Activated T-cell treated with anti-CD3 and anti-CD28 coated beads for 48 hours (primary cell): Measurements from ENCODE around the gene TEX14.

ENCODE experiments used
- DNase-seq: peaks from one replicate; pipeline ENCODE4 v3.0.0-alpha.2; 2020; ENCODE audit warnings: low read depth

The TEX14 gene, protein sequence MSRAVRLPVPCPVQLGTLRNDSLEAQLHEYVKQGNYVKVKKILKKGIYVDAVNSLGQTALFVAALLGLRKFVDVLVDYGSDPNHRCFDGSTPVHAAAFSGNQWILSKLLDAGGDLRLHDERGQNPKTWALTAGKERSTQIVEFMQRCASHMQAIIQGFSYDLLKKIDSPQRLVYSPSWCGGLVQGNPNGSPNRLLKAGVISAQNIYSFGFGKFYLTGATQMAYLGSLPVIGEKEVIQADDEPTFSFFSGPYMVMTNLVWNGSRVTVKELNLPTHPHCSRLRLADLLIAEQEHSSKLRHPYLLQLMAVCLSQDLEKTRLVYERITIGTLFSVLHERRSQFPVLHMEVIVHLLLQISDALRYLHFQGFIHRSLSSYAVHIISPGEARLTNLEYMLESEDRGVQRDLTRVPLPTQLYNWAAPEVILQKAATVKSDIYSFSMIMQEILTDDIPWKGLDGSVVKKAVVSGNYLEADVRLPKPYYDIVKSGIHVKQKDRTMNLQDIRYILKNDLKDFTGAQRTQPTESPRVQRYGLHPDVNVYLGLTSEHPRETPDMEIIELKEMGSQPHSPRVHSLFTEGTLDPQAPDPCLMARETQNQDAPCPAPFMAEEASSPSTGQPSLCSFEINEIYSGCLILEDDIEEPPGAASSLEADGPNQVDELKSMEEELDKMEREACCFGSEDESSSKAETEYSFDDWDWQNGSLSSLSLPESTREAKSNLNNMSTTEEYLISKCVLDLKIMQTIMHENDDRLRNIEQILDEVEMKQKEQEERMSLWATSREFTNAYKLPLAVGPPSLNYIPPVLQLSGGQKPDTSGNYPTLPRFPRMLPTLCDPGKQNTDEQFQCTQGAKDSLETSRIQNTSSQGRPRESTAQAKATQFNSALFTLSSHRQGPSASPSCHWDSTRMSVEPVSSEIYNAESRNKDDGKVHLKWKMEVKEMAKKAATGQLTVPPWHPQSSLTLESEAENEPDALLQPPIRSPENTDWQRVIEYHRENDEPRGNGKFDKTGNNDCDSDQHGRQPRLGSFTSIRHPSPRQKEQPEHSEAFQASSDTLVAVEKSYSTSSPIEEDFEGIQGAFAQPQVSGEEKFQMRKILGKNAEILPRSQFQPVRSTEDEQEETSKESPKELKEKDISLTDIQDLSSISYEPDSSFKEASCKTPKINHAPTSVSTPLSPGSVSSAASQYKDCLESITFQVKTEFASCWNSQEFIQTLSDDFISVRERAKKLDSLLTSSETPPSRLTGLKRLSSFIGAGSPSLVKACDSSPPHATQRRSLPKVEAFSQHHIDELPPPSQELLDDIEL (N-terminal part only)

DNA sequence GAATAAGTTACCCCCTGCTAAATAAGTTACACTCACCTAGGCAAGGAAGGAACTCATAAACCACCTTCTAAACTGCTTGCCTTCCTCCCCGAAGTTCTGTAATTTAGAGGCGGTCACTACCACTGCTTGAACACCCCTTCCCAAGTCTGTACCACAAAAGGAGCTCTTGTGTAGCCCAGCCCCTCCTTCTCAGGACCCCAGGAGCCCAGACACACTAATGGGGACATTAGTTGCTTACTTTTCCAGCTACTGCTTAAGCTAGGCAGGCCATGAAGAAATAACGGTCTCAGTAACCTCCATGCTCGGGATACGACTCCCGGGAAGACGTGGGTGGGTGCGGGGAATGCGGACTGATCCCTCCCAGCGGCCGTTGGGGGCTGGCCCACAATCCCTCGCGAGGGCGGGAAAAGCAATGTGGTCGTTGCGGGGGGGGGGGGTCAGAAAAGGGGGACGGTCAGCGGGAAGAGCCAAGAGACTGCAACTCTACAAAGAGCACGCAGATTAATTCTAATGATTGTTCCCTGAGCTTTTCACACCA lies at the start of gene TEX14:
Gene TEX14, minus strand, starts transcription at position 345 of the 538 bp plus-strand sequence. CDS start 40,044 bp downstream, outside the sequence.
- no peak for DNase-seq

DNA sequence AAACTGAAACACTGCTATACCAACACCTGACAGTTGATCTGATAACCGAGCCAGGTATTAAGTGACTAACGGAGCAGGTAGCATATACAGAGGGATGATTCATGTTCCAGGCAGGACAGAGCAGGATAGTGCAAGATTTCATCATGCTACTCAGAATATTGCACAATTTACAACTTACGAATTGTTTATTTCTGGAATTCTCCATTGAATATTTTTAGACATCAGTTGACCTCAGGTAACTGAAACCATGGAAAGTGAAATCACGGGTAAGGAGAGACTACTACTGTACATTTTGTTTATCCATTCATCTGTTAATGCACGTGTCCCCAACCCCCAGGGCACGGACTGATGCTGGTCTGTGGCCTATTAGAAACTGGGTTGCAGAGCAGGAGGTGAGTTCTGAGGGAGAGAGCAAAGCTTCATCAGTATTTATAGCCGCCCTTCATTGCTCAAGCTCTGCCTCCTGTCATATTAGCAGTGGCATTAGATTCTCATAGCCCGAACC lies 49.3 kb upstream of the TEX14 start:
- DNase-seq, result no peak

DNA sequence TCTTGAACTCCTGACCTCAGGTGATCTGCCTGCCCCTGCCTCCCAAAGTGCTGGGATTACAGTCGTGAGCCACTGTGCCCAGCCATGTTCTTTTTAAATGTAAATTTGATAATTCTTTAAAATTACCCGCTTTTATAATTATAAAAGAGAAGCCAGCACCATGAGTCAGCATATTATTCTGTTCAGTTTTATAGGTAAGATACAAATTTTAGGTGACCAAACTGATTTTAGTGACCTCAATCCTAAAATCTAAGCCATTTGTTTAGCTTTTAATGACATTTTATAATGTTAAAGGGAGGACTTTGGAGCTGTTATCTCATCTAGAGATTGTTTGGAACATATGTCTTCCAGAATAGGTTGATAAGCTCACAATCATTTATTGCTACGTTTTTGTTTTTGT lies 43.0 kb upstream of the TEX14 start:
- DNase-seq, result no peak

DNA sequence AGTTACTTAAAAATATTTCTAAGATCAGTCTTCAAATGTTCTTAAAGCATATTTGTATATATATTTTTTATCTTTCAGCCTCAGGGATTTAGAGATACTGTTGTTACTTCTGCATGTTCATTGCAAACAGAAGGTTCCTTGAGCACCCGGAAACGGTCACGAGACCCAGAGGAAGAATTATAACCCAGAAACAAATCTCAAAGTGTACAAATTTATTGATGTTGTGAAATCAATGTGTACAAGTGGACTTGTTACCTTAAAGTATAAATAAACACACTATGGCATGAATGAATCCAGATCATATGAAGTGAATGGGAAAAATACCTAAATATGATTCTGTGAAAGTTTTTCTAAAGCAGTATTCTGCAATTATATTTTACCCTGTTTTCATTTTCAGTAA lies 42.2 kb upstream of the TEX14 start:
- DNase-seq, result no peak

DNA sequence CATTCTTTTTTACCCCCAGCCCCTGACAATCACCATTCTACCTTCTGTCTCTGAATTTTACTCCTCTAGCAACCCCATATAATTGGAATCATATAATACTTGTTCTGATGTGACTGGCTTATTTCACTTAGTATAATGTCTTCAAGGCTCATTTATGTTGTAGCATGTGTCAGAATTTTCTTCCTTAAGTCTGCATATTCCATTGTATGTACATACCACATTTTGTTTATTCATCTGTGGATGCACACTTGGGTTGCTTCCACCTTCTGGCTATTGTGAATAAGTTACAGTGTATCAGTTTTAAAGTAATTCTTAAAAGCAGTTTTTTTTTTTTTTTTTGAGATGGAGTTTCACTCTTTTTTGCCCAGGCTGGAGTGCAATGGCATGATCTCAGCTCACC lies 39.1 kb upstream of the TEX14 start:
- no peak for DNase-seq

DNA sequence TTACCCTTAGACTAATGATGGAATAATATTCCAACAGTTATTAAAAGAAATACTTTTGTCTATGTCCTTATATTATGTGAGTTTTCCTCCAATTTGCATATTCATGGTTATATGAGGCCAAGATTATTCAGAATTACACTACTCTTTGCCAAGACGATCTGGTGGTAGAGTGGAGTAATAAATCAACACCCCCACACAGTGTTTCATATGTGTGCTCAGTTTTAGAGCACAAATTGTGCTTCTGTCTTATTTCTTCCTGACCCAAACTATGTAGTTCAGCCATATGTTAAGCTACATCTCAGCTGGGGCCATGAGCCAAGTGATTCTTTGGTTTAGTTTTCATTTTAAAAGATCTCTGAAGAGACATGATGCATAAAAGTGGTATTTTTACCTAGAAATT lies 37.0 kb upstream of the TEX14 start:
- no peak for DNase-seq

DNA sequence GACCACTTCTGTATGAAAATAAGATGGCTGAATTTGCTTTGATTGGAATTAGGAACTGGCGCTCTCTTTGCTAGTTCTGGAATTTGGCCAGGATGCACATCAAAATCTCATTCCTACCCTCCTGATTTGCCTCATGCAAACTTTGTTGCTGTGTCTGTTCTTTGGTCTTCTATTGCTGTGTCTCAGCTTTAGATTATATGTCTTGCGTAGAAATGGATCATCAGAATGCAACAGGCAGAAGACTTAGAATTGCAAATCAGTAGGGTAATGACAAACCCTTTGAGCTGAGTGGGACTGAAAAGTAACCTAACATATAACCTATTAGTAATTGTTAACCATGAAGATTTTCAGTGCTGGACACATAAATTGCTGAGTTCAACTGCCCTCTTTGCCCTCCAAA lies 30.9 kb upstream of the TEX14 start:
- DNase-seq, result no peak

DNA sequence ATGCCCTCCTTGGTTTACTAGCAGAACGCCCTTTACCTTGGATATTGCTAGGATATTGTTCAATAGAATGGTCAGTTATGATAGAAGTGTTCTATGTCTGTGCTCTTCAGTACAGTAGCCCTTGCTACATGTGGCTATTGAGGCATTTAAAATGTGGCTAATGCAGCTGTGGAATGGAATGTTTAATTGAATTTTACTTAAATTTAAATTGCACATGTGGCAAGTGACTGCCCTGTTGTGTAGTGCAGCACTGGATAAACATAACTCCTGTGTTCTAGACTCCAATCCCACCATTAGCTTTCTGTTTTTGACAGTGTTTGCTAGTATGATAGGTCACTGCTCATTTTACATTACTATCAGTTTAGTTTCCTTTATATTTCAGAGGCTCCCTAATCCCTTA lies 30.4 kb upstream of the TEX14 start:
- no peak for DNase-seq

DNA sequence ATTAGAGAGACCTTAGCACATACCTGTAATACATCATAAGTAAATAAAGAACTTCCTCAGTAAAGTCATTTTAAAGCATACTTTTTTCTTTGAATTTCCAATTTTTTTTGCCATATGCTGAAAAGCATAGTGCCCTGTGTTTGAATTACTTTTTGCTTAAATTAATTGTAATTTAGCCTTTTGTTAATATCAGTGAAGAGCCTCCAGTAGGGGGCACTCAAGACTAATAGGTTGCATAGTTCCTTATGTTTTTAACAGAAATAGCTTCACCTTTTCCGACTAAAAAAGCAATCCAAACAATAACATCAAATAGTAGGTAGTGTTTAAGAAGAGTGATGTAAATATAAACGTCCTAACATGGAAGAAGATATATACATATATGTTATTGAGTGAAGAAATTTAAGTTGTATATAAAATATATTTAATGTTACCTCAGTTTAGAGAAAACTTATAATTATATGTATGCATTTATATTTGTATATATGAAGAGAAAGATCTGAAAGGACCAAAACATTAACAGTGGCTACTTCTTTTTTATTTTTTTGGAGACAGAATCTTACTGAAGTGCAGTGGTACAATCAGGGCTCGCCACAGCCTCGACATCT lies 19.2 kb upstream of the TEX14 start:
- DNase-seq, result no peak

DNA sequence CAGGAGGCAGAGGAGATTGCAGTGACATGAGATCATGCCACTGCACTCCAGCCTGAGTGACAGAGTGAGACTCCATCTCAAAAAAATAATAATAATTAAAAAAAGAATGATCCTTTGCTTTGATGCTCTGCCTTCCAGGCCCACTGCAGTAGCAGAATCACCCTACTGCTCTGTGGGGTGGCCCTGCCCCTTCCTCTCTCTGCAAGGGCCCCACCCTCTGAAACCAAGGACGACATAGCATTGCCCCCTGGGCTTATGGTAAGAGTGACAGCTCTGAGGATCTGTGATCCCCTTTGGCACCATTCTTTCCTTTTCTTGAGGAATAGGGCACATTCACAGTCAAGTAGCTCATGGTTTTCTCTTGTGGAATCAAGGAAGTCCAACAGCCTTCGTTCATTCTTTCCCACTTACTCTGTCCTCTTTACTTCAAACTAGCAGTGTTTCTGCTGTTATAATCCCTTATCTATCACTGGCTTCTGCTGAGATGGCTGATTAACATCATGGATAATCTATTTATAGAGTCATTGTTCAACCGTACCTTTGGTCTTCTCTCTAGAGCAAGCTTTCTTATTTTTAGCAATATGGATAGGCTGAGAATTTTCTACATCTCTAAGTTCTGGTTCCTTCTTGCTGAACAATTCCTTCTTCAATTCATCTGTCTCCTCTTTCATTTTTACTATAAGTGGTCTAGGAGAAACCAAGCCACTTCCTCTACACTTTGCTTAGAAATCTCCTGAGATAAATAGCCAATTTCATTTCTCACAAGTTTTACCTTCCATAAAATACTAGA lies 14.7 kb upstream of the TEX14 start:
- DNase-seq, result no peak

DNA sequence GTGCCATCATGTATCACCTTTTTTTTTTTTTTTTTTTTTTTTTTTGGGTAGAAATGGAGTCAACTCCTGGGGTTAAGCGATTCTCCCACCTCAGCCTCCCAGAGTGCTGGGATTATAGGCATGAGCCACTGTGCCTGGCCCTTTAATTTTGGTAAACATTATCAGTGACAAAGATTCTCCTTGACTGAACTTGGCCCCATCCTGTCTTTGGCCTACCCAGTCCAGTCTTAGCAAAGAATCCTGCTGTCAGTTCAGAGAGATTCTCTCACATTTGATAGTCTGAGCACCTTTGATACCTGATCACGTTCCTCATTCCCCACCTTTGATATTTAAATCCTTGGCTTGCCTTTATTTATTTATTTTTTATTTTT lies 12.1 kb upstream of the TEX14 start:
- no peak for DNase-seq

DNA sequence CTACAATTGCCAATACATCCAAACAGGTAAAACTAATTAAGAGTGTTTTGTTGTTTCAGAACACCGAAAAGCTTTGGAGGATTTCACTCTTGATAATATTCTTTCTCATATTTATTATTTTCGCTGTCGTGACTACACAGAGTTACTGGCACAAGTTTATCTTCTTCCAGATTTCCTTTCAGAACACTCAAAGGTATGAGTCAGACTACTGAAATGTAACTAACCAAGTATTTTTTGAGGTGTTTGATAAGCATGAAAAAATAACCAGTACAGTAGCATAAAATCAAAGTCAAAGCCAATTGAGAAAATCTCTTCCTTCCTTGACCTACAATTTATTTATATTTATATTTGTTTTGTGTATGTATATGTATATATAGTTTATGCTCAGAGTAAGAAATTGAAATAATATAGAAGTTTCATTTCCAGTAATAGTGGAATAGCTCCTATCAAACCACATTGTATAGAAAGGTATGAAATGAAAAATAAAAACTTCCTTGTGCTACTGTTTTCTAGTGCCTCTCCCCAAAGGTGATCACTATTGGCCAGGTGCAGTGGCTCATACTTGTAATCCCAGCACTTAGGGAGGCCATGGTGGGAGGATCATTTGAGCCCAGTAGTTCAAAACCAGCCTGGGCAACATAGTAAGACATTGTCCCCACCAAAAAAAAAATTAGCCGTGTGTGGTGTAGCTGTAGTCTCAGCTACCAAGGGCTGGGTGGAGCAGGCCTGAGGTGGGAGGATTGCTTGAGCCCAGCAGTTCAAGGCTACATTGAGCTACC lies 11.5 kb upstream of the TEX14 start:
- DNase-seq, result no peak

DNA sequence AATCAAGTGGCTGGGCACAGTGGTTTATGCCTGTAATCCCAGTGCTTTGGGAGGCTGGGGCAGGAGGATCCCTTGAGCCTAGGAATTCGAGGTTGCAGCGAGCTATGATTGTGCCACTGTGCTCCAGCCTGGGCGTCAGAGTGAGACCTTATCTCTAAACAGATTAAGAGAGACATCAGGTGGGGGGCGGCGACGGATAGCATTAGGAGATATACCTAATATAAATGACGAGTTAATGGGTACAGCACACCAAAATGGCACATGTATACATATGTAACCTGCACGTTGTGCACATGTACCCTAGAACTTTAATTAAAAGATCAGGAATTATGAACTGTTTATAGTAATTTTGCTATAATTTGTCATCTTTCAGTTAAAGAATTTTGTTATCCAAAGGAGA lies 10.9 kb upstream of the TEX14 start:
- DNase-seq, result no peak

DNA sequence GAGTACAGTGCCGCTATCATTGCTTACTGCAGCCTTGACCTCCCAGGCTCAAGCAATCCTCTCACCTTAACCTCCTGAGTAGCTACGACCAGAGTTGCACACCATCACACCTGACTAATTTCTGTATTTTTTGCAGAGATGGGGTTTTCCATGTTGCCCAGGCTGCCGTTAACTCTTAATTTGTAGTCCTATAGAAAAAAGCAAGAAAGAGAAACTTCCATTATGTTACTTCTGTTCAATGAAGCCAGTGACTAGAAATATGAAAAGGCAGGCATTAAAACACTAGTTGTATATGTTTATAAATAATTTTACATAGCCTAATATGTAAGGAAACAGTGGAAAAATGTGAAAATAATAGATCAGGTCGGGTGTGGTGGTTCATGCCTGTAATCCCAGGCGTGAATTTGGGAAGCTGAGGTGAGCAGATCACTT lies 10.2 kb upstream of the TEX14 start:
- no peak for DNase-seq

DNA sequence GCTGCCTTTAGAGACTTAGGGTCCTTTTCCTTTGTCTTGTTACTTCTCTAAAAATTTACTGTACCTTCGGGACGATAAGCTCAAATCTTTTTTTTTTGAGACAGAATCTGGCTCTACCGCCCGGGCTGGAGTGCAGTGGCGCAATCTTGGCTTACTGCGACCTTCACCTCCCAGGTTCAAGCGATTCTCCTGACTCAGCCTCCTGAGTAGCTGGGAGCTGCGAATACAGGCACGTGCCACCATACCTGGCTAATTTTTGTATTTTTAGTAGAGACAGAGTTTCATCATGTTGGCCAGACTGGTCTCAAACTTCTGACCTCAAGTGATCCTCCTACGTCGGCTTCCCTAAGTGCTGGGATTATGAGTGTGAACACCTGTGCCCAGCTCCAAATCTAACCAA lies 7.9 kb upstream of the TEX14 start:
- DNase-seq, result no peak

DNA sequence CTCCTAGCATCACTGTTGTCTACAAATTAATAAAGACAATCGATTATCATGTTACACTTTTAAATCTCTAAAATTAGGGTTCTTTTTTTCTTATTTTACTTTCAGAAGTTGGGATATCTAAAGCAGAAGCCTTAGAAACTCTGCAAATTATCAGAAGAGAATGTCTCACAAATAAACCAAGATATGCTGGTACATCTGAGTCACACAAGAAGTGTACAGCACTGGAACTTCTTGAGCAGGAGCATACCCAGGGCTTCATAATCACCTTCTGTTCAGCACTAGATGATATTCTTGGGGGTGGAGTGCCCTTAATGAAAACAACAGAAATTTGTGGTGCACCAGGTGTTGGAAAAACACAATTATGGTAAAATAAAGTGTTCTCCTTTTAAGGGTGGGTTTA lies 3.0 kb upstream of the TEX14 start:
- no peak for DNase-seq

DNA sequence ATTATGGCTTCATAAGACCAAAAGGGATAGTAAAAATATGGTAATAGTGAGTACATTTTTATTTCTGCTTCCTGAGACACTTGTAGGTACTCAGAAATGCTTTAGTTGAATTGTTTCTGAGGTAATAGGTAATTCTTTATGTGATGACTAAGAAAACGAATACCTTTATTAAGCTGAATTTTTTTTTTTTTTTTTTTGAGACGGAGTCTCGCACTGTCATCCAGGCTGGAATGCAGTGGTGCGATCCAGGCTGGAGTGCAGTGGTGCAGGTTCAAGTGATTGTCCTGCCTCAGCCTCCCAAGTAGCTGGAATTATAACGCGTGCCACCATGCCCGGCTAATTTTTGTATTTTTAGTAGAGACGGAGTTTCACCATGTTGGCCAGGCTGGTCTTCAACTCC lies 2.5 kb upstream of the TEX14 start:
- no peak for DNase-seq

DNA sequence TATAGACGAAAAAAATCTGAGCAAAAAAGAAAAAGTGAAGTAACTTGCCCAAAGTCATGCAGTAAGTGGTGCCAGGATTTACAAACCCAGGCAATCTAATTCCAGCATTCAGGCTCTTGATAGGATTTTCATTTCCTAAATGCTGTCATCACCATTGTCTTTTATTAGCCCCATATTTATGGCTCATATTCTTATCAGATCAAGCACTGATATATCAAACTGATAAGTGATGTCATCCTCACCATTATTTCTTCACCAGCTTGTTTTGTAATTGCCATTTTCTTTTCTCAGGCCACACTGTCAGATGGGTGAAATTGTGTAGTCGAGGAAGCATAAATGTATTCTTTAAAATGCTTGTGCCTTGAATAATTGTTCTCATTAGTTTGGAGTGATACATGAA lies 1.9 kb upstream of the TEX14 start:
- no peak for DNase-seq

DNA sequence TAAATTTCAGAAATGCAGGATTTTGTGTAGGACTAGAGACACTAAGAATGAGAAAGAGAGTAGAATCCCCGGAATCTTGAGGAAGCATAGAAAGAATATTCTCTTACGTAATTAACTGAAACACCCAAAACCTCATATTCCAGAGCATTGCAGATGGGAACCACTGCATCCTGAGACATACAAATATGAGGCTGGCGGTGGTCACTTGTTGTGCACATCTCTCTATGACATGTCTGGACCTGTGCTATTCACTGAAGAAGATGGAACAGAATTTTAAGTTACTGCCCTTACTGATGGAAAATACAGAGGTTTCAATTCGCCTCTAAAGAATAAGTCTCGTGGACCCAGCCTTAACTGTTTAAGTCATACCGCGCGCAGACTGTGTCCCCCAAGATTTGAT lies 1.4 kb upstream of the TEX14 start:
- no peak for DNase-seq
